ENCODE measurements around the gene SLC12A7. TPM values are rescaled to one million over a fixed set of nuclear protein-coding genes. Genes with fewer than 3 reads are reported as not detected.

SLC12A7 gene
- total RNA-seq, 2 donors from 2014 or later = 18.4 to 34.6 TPM

GRCh38 chr5:1078851-1079250 lies 33.0 kb downstream of the SLC12A7 start:
- H3K27me3 ChIP-seq (replicated peaks; ENCODE audit: insufficient read depth) = no peaks in the 10 kb centered on the region
- no peaks in the 10 kb centered on the region for H3K9me3 ChIP-seq
- no peak overlapping the region for H3K27ac ChIP-seq
- H3K4me3 ChIP-seq = no peak overlapping the region
- DNase-seq (ENCODE audit: low spot score) (no peak), ATAC-seq (ENCODE audit: insufficient number of reproducible peaks, low FRiP score, low read depth) (no peak)
- no peaks in the 10 kb centered on the region for H3K4me1 ChIP-seq (ENCODE audit: control insufficient read depth in 1 of 2, low read depth in 2 of 2)
- TF ChIP-seq CTCF (IDR thresholded peaks at IDR 0.05) = no peak
- peaks cover 7% of the 10 kb centered on the region for H3K36me3 ChIP-seq

- Histone ChIP-seq H3K27me3 (replicated peaks; ENCODE audit: insufficient read depth) (no peaks in the 10 kb centered on the region), H3K4me3 (no peak overlapping the region), H3K36me3 (peaks cover 2% of the 10 kb centered on the region), H3K27ac (no peak overlapping the region), H3K9me3 (no peaks in the 10 kb centered on the region), H3K4me1 (ENCODE audit: control insufficient read depth in 1 of 2, low read depth in 2 of 2) (no peaks in the 10 kb centered on the region)
- DNase-seq (ENCODE audit: low spot score) (no peak), ATAC-seq (ENCODE audit: insufficient number of reproducible peaks, low FRiP score, low read depth) (no peak)
- TF ChIP-seq CTCF (IDR thresholded peaks at IDR 0.05) = no peak
Measured at GRCh38 chr5:1078206-1078605, 33.7 kb downstream of the SLC12A7 start.

GRCh38 chr5:1077491-1078020 lies 34.3 kb downstream of the SLC12A7 start:
- Histone ChIP-seq H3K4me3 (no peak overlapping the region), H3K27me3 (replicated peaks; ENCODE audit: insufficient read depth) (no peaks in the 10 kb centered on the region), H3K27ac (no peak overlapping the region), H3K9me3 (no peaks in the 10 kb centered on the region), H3K4me1 (ENCODE audit: control insufficient read depth in 1 of 2, low read depth in 2 of 2) (no peaks in the 10 kb centered on the region), H3K36me3 (no peaks in the 10 kb centered on the region)
- no peak for DNase-seq (ENCODE audit: low spot score)
- TF ChIP-seq CTCF (IDR thresholded peaks at IDR 0.05) = no peak
- ATAC-seq (ENCODE audit: insufficient number of reproducible peaks, low FRiP score, low read depth) = no peak

- H3K9me3 ChIP-seq = no peaks in the 10 kb centered on the region
- H3K27ac ChIP-seq = no peak overlapping the region
- DNase-seq (ENCODE audit: low spot score) (no peak), ATAC-seq (ENCODE audit: insufficient number of reproducible peaks, low FRiP score, low read depth) (no peak)
- H3K27me3 ChIP-seq (replicated peaks; ENCODE audit: insufficient read depth) = no peaks in the 10 kb centered on the region
- H3K36me3 ChIP-seq = no peaks in the 10 kb centered on the region
- no peak overlapping the region for H3K4me3 ChIP-seq
- no peaks in the 10 kb centered on the region for H3K4me1 ChIP-seq (ENCODE audit: control insufficient read depth in 1 of 2, low read depth in 2 of 2)
- no peak for TF ChIP-seq CTCF (IDR thresholded peaks at IDR 0.05)
Measured at GRCh38 chr5:1077026-1077425, 34.8 kb downstream of the SLC12A7 start.

GRCh38 chr5:1076406-1076805 lies 35.5 kb downstream of the SLC12A7 start:
- H3K9me3 ChIP-seq = no peaks in the 10 kb centered on the region
- no peak for TF ChIP-seq CTCF (IDR thresholded peaks at IDR 0.05)
- no peak overlapping the region for H3K4me3 ChIP-seq
- DNase-seq (ENCODE audit: low spot score) (no peak), ATAC-seq (ENCODE audit: insufficient number of reproducible peaks, low FRiP score, low read depth) (no peak)
- no peaks in the 10 kb centered on the region for H3K4me1 ChIP-seq (ENCODE audit: control insufficient read depth in 1 of 2, low read depth in 2 of 2)
- no peaks in the 10 kb centered on the region for H3K27me3 ChIP-seq (replicated peaks; ENCODE audit: insufficient read depth)
- no peaks in the 10 kb centered on the region for H3K36me3 ChIP-seq
- no peak overlapping the region for H3K27ac ChIP-seq
